Endothelial cell of umbilical vein (primary cell): ENCODE data around the gene PKP4. TPM values are rescaled to one million over a fixed set of nuclear protein-coding genes. Genes with fewer than 3 reads are reported as not detected.

Experiments used
- BruUV-seq: library from RNA; stranded (reverse); fragments of 400-500 nt; replicated peaks from 2 replicates; lab custom pipeline; 2021; lab: Mats Ljungman, UMichigan
- CTCF ChIA-PET: fragments of 300-600, 350-600 bp; sonication (Branson Sonifier 250); formaldehyde crosslinking; loops from one replicate; lab custom pipeline; 2021; ENCODE audit warnings: antibody characterized with exemption, inconsistent platforms; lab: Charles Lee
- POLR2A ChIA-PET: fragments of 300-600, 350-600 bp; sonication (Branson Sonifier 250); formaldehyde crosslinking; loops from one replicate; lab custom pipeline; 2021; ENCODE audit warnings: antibody characterized with exemption, inconsistent platforms; lab: Charles Lee
- DNase-seq: peaks from one replicate; pipeline ENCODE4 v3.0.0-alpha.2; 2011; ENCODE audit warnings: low read depth, low spot score
- FAIRE-seq: peaks from 2 replicates; lab custom pipeline; 2011; peaks lifted over from hg19 to GRCh38; lab: Jason Lieb, UNC
- H2AFZ ChIP-seq: 2 replicates; pipeline ENCODE4 v1.6.0; 2012; ENCODE audit warnings: low read depth, low read length, control low read depth, inconsistent platforms
- H3K27ac ChIP-seq: 2 replicates; pipeline ENCODE4 v1.5.1; 2011; ENCODE audit warnings: low read depth, mild to moderate bottlenecking, control low read depth, low read length, moderate library complexity; ENCODE audit not compliant: insufficient read depth
- H3K27me3 ChIP-seq, 2 experiments: 2 replicates each; pipeline versions ENCODE4 v1.6.0 to v1.6.1; 2011; ENCODE audit warnings: low read length in 2 of 2, mixed read lengths in 1 of 2; ENCODE audit not compliant: control insufficient read depth in 2 of 2, insufficient read depth in 2 of 2
- H3K36me3 ChIP-seq, 2 experiments: 2 replicates in 1 of 2; 3 replicates in 1 of 2; pipeline ENCODE4 v1.5.1; 2011; ENCODE audit warnings: low read length in 2 of 2, mild to moderate bottlenecking in 1 of 2, moderate library complexity in 1 of 2; ENCODE audit not compliant: control insufficient read depth in 2 of 2, insufficient read depth in 2 of 2; ENCODE audit errors: extremely low read depth in 1 of 2
- H3K4me1 ChIP-seq: 3 replicates; pipeline ENCODE4 v1.5.1; 2011; ENCODE audit warnings: mild to moderate bottlenecking, low read length; ENCODE audit not compliant: control insufficient read depth, insufficient read depth; ENCODE audit errors: extremely low read depth
- H3K4me2 ChIP-seq: 2 replicates; pipeline ENCODE4 v1.6.1; 2011; ENCODE audit warnings: low read length, control low read depth, mixed read lengths; ENCODE audit not compliant: insufficient read depth
- H3K4me3 ChIP-seq, 3 experiments: fragments of 200-600 bp in 1 of 3; sonication (generic), shearing (Covaris generic) in 1 of 3; replicated peaks in 1 of 3; 2 replicates each; pipeline ENCODE4 v1.5.1; 2011 to 2016; ENCODE audit warnings: control low read depth in 3 of 3, low read length in 3 of 3, mild to moderate bottlenecking in 2 of 3, inconsistent platforms in 1 of 3, low read depth in 1 of 3, moderate library complexity in 1 of 3; ENCODE audit not compliant: insufficient read depth in 1 of 3
- H3K79me2 ChIP-seq: 2 replicates; pipeline ENCODE4 v1.6.0; 2012; ENCODE audit warnings: low read length, inconsistent platforms; ENCODE audit not compliant: control insufficient read depth, insufficient read depth
- H3K9ac ChIP-seq: replicated peaks from 2 replicates; pipeline ENCODE3; 2011; ENCODE audit warnings: low read length, control low read depth; ENCODE audit not compliant: insufficient read depth; ENCODE audit errors: extremely low read depth
- H3K9me1 ChIP-seq: replicated peaks from 3 replicates; pipeline ENCODE4 v1.6.0; 2011; ENCODE audit warnings: mild to moderate bottlenecking, low read length; ENCODE audit not compliant: control insufficient read depth, insufficient read depth; ENCODE audit errors: extremely low read depth
- H3K9me3 ChIP-seq: replicated peaks from 2 replicates; pipeline ENCODE4 v1.5.1; 2012; ENCODE audit warnings: low read length, inconsistent platforms; ENCODE audit not compliant: control insufficient read depth, insufficient read depth
- H4K20me1 ChIP-seq: replicated peaks from 2 replicates; pipeline ENCODE3; 2011; ENCODE audit warnings: mild to moderate bottlenecking, low read length; ENCODE audit not compliant: control insufficient read depth, insufficient read depth; ENCODE audit errors: extremely low read depth
- CTCF ChIP-seq, 2 donors: IDR thresholded peaks; 1 replicate in 1 of 2; 2 replicates in 1 of 2; pipeline ENCODE4 v1.5.1; 2011; ENCODE audit warnings: low read length in 2 of 2, mild to moderate bottlenecking in 2 of 2, moderate library complexity in 2 of 2, control low read depth in 1 of 2, inconsistent platforms in 1 of 2, low read depth in 1 of 2; ENCODE audit not compliant: insufficient read depth in 1 of 2; ENCODE audit errors: extremely low read depth in 1 of 2
- EZH2 ChIP-seq: IDR thresholded peaks from 2 replicates; pipeline ENCODE4 v1.6.1; 2012; ENCODE audit warnings: borderline replicate concordance, low read depth, mild to moderate bottlenecking, moderate library complexity, low read length, inconsistent platforms; ENCODE audit not compliant: severe bottlenecking
- FOS ChIP-seq: IDR thresholded peaks from 2 replicates; pipeline ENCODE4 v1.6.1; 2011; ENCODE audit warnings: mild to moderate bottlenecking, low read length, moderate library complexity, borderline replicate concordance; ENCODE audit not compliant: insufficient read depth
- GATA2 ChIP-seq: IDR thresholded peaks from 2 replicates; pipeline ENCODE4 v1.7.0; 2011; ENCODE audit warnings: low read depth, mild to moderate bottlenecking, moderate library complexity, mixed read lengths, low read length; ENCODE audit not compliant: insufficient read length, insufficient read depth
- JUN ChIP-seq: IDR thresholded peaks from 2 replicates; pipeline ENCODE4 v1.6.1; 2011; ENCODE audit warnings: borderline replicate concordance, low read depth; ENCODE audit not compliant: insufficient read length, insufficient read depth
- MAX ChIP-seq: IDR thresholded peaks from 2 replicates; pipeline ENCODE4 v1.6.1; 2011; ENCODE audit not compliant: insufficient read depth, insufficient read length
- MYC ChIP-seq: IDR thresholded peaks from one replicate; pipeline ENCODE4 v1.6.1; 2011; ENCODE audit warnings: mild to moderate bottlenecking, low read depth, low read length
- POLR2A ChIP-seq: IDR thresholded peaks from 2 replicates; pipeline ENCODE4 v1.6.1; 2012; ENCODE audit warnings: low read depth, mild to moderate bottlenecking, control low read depth, low read length
- POLR2AphosphoS5 ChIP-seq: IDR thresholded peaks from 2 replicates; pipeline ENCODE4 v1.6.1; 2012; ENCODE audit warnings: low read depth, mild to moderate bottlenecking, control low read depth, low read length, moderate library complexity; ENCODE audit not compliant: insufficient read depth
- dilution Hi-C: fragments of 300-500 bp; cut with MboI; formaldehyde crosslinking; loops from one replicate; pipeline ENCODE4 v1.15.0; 2019; ENCODE audit warnings: low sequenced_read_pairs; ENCODE audit not compliant: extremely low pct_ligation_motif_present
- intact Hi-C: fragments of 100-400 bp; cut with micrococcal nuclease; formaldehyde crosslinking; loops from one replicate; pipeline ENCODE4 v1.10.0; 2022
- polyA plus RNA-seq, 4 experiments: library from polyadenylated mRNA; depleted of rRNA in 3 of 4; stranded (reverse) in 3 of 4; unstranded in 1 of 4; fragments of >200 nt; gene quantifications; 2 replicates each; pipeline versions ENCODE4 v1.2.1 to v1.2.3, GENCODE V29; 2011 to 2012; ENCODE audit warnings: missing spikeins in 1 of 4
- total RNA-seq: library from RNA; stranded (reverse); gene quantifications from 2 replicates; pipeline ENCODE4 v1.2.3, GENCODE V29; 2021

PKP4 gene
- total and polyA plus RNA-seq, 2 donors (not counting 3 experiments of a cell fraction or from before 2014, with no cell fraction given), result 35.4 to 68.5 TPM

GRCh38 chr2:158486150-158486969, 29.6 kb downstream of the PKP4 start:
- intact Hi-C loops, result no loop called here
- no peak overlapping the region for H3K9ac ChIP-seq
- H4K20me1 ChIP-seq, result peaks cover 5% of the 10 kb centered on the region
- no peak for TF ChIP-seq POLR2AphosphoS5
- no peak for TF ChIP-seq EZH2
- no peak for TF ChIP-seq MAX
- TF ChIP-seq JUN, result no peak
- no peak for TF ChIP-seq POLR2A
- TF ChIP-seq MYC, result no peak
- TF ChIP-seq CTCF (IDR thresholded peaks at IDR 0.05; ENCODE audit: extremely low read depth in 1 of 2, insufficient read depth in 1 of 2, low read depth in 1 of 2, low read length in 2 of 2), result no peak
- no peak for TF ChIP-seq FOS
- no peak for TF ChIP-seq GATA2
- ChIA-PET POLR2A (no interaction called here), CTCF (no interaction called here)
- H3K36me3 ChIP-seq, result no peaks in the 10 kb centered on the region
- H3K4me1 ChIP-seq, result peaks cover 10% of the 10 kb centered on the region
- H3K79me2 ChIP-seq, result peaks cover 58% of the 10 kb centered on the region
- FAIRE-seq (no peak), DNase-seq (no peak)
- H2AFZ ChIP-seq, result no peak overlapping the region
- no peaks in the 10 kb centered on the region for H3K27me3 ChIP-seq
- no peaks in the 10 kb centered on the region for H3K9me3 ChIP-seq
- no peak overlapping the region for H3K4me3 ChIP-seq
- dilution Hi-C loops, result no loop called here
- BruUV-seq, result no TSS peak
- no peak overlapping the region for H3K4me2 ChIP-seq
- no peak overlapping the region for H3K27ac ChIP-seq
- H3K9me1 ChIP-seq, result no peaks in the 10 kb centered on the region
